Karpas-422 (cell line): ENCODE measurements around the gene PTPN13. TPM values are rescaled to one million over a fixed set of nuclear protein-coding genes. Genes with fewer than 3 reads are reported as not detected.
A peak's percentile ranks its signal among the peaks of the same experiment; 100 is the strongest.
"Not testable (repeated sequence)": the region's sequence is repeated elsewhere in the genome, so short reads cannot be mapped to it uniquely, and the experiment has no call there.

Experiments
- DNase-seq: peaks from one replicate; pipeline ENCODE4 v3.0.0-alpha.2; 2015
- H2AFZ ChIP-seq: fragments of 200-600 bp; sonication (generic); 2 replicates; pipeline ENCODE4 v1.6.1; 2014; ENCODE audit warnings: antibody characterized with exemption, low read length, mixed read lengths
- H3K27ac ChIP-seq: fragments of 200-600 bp; sonication (generic); 2 replicates; pipeline ENCODE4 v1.5.1; 2014; ENCODE audit warnings: mild to moderate bottlenecking, low read length, moderate library complexity
- H3K27me3 ChIP-seq: fragments of 200-600 bp; sonication (generic); 2 replicates; pipeline ENCODE4 v1.6.1; 2014; ENCODE audit warnings: low read length, mixed read lengths
- H3K36me3 ChIP-seq: fragments of 200-600 bp; sonication (generic); 2 replicates; pipeline ENCODE4 v1.6.1; 2014; ENCODE audit warnings: low read length, mixed read lengths; ENCODE audit not compliant: insufficient read depth
- H3K4me1 ChIP-seq: fragments of 200-600 bp; sonication (generic); 2 replicates; pipeline ENCODE4 v1.6.1; 2014; ENCODE audit warnings: mild to moderate bottlenecking, low read length, mixed read lengths
- H3K4me2 ChIP-seq: fragments of 200-600 bp; sonication (generic); 2 replicates; pipeline ENCODE4 v1.6.1; 2014; ENCODE audit warnings: low read length, low read depth, mild to moderate bottlenecking; ENCODE audit not compliant: poor library complexity, severe bottlenecking
- H3K4me3 ChIP-seq: fragments of 200-600 bp; sonication (generic); 2 replicates; pipeline ENCODE4 v1.5.1; 2014; ENCODE audit warnings: mild to moderate bottlenecking, antibody characterized with exemption, low read length, mixed read lengths
- H3K79me2 ChIP-seq: fragments of 200-600 bp; sonication (generic); 2 replicates; pipeline ENCODE4 v1.6.1; 2014; ENCODE audit warnings: mild to moderate bottlenecking, low read length, mixed read lengths
- H3K9ac ChIP-seq: fragments of 200-600 bp; sonication (generic); 2 replicates; pipeline ENCODE4 v1.6.0; 2014; ENCODE audit warnings: low read length
- H3K9me2 ChIP-seq: fragments of 200-600 bp; sonication (generic), shearing (Covaris generic); replicated peaks from 2 replicates; pipeline ENCODE4 v1.6.0; 2014; ENCODE audit warnings: mild to moderate bottlenecking, low read length, moderate library complexity; ENCODE audit not compliant: insufficient read depth
- H3K9me3 ChIP-seq: fragments of 300-700, 200-600 bp; sonication (generic); 2 replicates; pipeline ENCODE4 v1.6.1; 2014; ENCODE audit warnings: low read length, mixed read lengths
- H4K20me1 ChIP-seq: fragments of 200-600 bp; sonication (generic); 2 replicates; pipeline ENCODE4 v1.6.1; 2014; ENCODE audit warnings: mild to moderate bottlenecking, antibody characterized with exemption, low read length, low read depth; ENCODE audit not compliant: insufficient read depth
- total RNA-seq: library from RNA; depleted of rRNA; stranded (reverse); fragments of >200 nt; shearing (Covaris generic); gene quantifications from 2 replicates; pipeline ENCODE4 v1.2.3, GENCODE V29; 2014; ENCODE audit warnings: low replicate concordance

Gene PTPN13
- total RNA-seq, 1 experiment from 2014 or later: not detected

DNA sequence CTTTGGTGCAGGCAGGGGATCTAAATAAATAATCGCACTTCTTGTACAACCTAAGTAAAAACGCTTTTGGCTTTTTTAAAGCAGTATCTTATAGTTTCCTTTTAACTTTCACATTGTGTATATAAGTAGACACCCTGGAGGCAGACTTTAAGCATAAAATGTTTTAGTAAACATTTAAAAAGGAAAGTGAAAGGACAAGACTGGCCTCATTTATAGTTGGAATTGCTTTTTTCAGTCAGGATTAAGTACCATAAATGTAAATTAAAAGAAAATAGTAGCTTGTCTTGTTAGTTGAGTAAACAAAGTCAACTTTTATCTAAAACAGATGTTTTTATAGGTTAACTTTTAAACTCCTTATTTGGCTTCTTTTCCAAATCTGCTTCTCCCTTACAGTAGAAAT lies 39.7 kb downstream of the PTPN13 start:
- Histone ChIP-seq H3K79me2 (no peaks in the 10 kb centered on the region), H3K4me1 (no peaks in the 10 kb centered on the region), H4K20me1 (no peaks in the 10 kb centered on the region), H3K9me3 (no peaks in the 10 kb centered on the region), H3K9me2 (no peaks in the 10 kb centered on the region), H2AFZ (no peak overlapping the region), H3K36me3 (no peaks in the 10 kb centered on the region), H3K9ac (no peak overlapping the region), H3K4me3 (no peak overlapping the region), H3K27me3 (no peaks in the 10 kb centered on the region), H3K4me2 (no peak overlapping the region), H3K27ac (no peak overlapping the region)
- no peak for DNase-seq

DNA sequence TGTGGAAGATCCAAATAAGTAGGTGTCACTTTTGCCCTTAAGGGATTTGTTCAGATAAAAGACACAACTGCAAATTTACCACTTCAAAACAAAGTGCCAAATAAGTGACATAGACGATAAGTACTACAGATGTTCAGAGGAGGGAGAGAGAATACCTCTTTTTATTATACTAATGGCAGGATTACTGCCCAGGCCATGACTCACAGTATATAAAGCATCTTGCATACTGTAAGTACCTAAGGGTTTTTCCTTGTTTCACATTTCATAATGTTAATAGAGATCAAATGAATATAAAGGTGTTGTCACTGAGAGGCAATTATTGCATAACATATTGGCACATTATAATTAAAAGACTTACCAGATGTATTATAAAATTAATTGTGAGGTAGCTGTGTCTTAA lies 46.4 kb downstream of the PTPN13 start:
- Histone ChIP-seq H3K27me3 (no peaks in the 10 kb centered on the region), H3K79me2 (no peaks in the 10 kb centered on the region), H3K9ac (no peak overlapping the region), H3K4me3 (no peak overlapping the region), H3K9me2 (no peaks in the 10 kb centered on the region), H3K4me1 (no peaks in the 10 kb centered on the region), H3K27ac (no peak overlapping the region), H3K36me3 (no peaks in the 10 kb centered on the region), H3K4me2 (no peak overlapping the region), H4K20me1 (no peaks in the 10 kb centered on the region), H2AFZ (no peak overlapping the region), H3K9me3 (no peaks in the 10 kb centered on the region)
- no peak for DNase-seq

DNA sequence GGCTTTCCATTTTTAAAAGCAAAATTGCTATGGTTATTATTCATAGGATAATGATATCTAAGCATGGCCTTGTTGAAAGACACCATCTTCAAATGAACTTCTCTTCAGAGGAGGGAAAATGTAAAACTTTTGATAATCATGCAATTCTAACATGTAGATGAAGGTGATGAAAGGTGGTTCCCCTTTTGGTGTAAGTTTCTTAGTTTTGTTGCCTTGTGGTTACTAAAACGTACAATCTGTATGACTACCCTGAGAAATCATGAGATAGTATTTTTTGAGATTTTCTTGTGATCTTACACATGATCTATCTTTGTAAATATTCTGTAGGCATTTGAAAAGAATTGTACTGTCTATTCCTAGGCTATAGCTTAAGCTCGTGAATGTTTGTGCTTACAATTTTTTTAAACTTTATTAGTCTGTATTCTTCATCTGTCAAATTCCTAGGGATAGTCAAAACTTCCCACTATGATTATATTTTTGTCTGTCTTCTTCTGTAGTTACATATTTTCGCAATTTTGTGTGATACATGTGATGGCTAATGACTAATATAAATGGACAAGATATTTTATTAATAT lies 47.5 kb downstream of the PTPN13 start:
- no peak overlapping the region for H3K4me3 ChIP-seq
- H3K4me1 ChIP-seq: no peaks in the 10 kb centered on the region
- H3K9ac ChIP-seq: no peak overlapping the region
- H3K9me3 ChIP-seq: no peaks in the 10 kb centered on the region
- H3K79me2 ChIP-seq: no peaks in the 10 kb centered on the region
- no peaks in the 10 kb centered on the region for H3K9me2 ChIP-seq
- H3K27ac ChIP-seq: no peak overlapping the region
- H2AFZ ChIP-seq: peak overlapping the region; percentile 16; the same call in 1 of the 2 replicates
- H3K36me3 ChIP-seq: no peaks in the 10 kb centered on the region
- no peaks in the 10 kb centered on the region for H4K20me1 ChIP-seq
- H3K27me3 ChIP-seq: no peaks in the 10 kb centered on the region
- no peak overlapping the region for H3K4me2 ChIP-seq
- no peak for DNase-seq

DNA sequence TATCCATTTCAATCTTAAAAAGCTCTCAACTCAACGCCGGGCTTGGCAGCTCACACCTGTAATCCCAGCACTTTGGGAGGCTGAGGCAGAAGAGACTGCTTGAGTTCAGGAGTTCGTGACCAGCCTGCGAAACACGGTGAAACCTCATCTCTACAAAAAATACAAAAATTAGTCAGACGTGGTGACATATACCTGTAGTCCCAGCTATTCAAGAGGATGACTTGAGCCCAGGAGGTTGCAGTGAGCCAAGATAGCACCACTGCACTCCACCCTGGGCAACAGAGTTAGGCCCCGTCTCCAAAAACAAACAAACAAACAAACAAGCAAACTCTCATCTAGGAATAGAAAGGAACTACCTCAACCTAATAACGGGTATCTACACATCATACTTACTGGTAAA lies 50.8 kb downstream of the PTPN13 start:
- Histone ChIP-seq H3K27ac (no peak overlapping the region), H3K4me2 (no peak overlapping the region), H2AFZ (no peak overlapping the region), H3K79me2 (no peaks in the 10 kb centered on the region), H3K9ac (no peak overlapping the region), H3K27me3 (no peaks in the 10 kb centered on the region), H3K4me1 (no peaks in the 10 kb centered on the region), H3K9me2 (no peaks in the 10 kb centered on the region), H4K20me1 (no peaks in the 10 kb centered on the region), H3K36me3 (no peaks in the 10 kb centered on the region), H3K4me3 (no peak overlapping the region), H3K9me3 (no peaks in the 10 kb centered on the region)
- no peak for DNase-seq

DNA sequence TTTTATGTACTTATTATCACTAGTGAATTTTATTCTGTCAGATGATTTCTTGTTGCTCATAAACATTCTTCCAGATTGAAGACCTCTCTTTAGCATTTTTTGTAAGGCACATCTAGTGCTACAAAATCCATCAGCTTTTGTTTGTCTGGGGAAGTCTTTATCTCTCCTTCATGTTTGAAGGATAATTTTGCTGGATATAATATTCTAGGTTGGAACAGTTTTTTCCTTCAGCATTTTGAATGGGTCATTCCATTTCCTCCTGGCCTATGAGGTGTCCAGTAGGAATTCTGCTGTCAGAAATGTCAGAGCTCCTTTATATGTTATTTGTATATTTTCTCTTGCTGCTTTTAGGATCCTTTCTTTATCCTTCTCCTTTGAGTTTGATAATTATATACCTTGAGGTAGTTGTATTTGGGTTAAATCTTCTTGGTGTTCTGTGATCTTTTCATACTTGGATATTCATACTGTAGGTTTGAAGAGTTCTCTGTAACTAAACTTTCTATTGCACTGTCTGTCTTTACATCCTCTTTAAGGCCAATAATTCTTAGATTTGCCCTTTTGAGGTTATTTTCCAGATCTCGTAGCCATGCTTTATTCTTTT lies 58.3 kb downstream of the PTPN13 start:
- Histone ChIP-seq H3K36me3 (no peaks in the 10 kb centered on the region), H3K4me1 (no peaks in the 10 kb centered on the region), H3K9ac (no peak overlapping the region), H3K27ac (no peak overlapping the region), H3K4me2 (no peak overlapping the region), H3K4me3 (no peak overlapping the region), H3K9me2 (no peaks in the 10 kb centered on the region), H3K9me3 (peaks cover 6% of the 10 kb centered on the region; the same call in 1 of the 2 replicates), H3K27me3 (peaks cover 2% of the 10 kb centered on the region; the same call in 1 of the 2 replicates), H3K79me2 (no peaks in the 10 kb centered on the region), H2AFZ (no peak overlapping the region), H4K20me1 (no peaks in the 10 kb centered on the region)
- no peak for DNase-seq

DNA sequence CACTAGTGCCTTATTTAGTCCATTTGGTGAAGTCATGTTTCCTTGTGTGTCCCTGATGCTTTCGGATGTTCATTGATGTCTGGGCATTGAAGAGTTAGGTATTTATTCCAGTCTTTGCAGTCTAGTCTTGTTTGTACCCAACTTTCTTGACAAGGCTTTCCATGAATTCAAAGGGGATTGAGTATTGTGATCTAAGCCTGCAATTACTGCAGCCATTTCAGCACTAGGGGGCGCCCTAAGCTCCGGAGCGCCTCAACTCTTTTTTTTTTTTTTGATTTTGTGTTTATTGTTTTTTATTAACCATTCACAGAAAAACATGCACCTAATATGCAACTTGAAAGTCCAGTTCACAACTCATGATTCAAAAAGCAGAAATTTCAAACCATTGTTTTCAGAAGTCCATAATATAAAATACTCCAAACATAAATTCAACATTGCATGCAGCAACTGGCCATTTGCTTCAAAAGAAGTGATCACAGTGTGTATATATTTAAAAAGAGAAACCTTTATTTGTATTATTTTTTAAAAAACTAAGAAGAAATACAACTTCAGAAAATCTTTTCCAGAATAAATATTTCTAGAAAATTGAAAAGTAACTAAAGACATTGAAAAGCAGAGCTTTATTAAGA lies 59.2 kb downstream of the PTPN13 start:
- no peak overlapping the region for H3K27ac ChIP-seq
- peak; percentile 81 for DNase-seq
- H3K79me2 ChIP-seq: no peaks in the 10 kb centered on the region
- H3K9me3 ChIP-seq: peaks cover 6% of the 10 kb centered on the region; the same call in 1 of the 2 replicates
- no peak overlapping the region for H3K9ac ChIP-seq
- no peak overlapping the region for H2AFZ ChIP-seq
- H3K36me3 ChIP-seq: no peaks in the 10 kb centered on the region
- no peaks in the 10 kb centered on the region for H3K4me1 ChIP-seq
- H3K27me3 ChIP-seq: peaks cover 2% of the 10 kb centered on the region; the same call in 1 of the 2 replicates
- no peak overlapping the region for H3K4me2 ChIP-seq
- no peaks in the 10 kb centered on the region for H3K9me2 ChIP-seq
- no peaks in the 10 kb centered on the region for H4K20me1 ChIP-seq
- H3K4me3 ChIP-seq: no peak overlapping the region

DNA sequence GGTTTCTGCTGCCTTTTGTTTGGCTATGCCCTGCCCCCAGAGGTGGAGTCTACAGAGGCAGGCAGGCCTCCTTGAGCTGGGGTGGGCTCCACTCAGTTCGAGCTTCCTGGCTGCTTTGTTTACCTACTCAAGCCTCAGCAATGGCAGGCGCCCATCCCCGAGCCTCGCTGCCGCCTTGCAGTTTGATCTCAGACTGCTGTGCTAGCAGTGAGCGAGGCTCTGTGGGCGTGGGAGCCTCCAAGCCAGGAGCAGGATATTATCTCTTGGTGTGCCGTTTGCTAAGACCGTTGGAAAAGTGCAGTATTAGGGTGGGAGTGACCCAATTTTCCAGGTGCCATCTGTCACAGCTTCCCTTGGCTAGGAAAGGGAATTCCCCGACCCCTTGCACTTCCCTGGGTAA lies 62.7 kb downstream of the PTPN13 start:
- H3K4me2 ChIP-seq, H3K79me2 ChIP-seq, H3K4me1 ChIP-seq, H3K27ac ChIP-seq, DNase-seq, H2AFZ ChIP-seq, H3K9me3 ChIP-seq, H3K36me3 ChIP-seq, H4K20me1 ChIP-seq, H3K27me3 ChIP-seq, H3K9me2 ChIP-seq, H3K9ac ChIP-seq, H3K4me3 ChIP-seq: not testable (repeated sequence)

DNA sequence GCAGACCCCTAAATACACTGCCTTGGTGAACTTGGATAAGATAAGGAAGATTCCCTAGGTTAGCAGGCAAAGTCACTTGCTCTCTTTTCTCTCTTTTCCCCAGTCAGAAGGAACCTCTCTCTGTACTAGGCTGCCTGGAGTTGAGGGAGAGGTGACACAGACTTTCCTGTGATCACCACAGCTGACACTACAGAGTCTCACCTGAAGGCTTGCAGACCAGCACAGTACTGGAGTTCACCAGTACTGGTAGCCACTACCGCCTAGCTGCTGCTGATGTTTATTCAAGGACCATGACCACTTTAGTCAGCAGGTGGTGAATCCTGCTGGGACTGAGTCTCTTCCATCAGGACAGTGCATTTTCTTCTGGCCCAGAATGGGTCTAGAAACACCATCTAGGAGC lies 63.3 kb downstream of the PTPN13 start:
- Histone ChIP-seq H3K79me2 (no peaks in the 10 kb centered on the region), H3K27me3 (no peaks in the 10 kb centered on the region), H4K20me1 (no peaks in the 10 kb centered on the region), H3K9ac (no peak overlapping the region), H3K4me3 (no peak overlapping the region), H3K36me3 (no peaks in the 10 kb centered on the region), H3K27ac (no peak overlapping the region), H3K9me2 (no peaks in the 10 kb centered on the region), H3K4me2 (no peak overlapping the region), H2AFZ (no peak overlapping the region), H3K4me1 (no peaks in the 10 kb centered on the region), H3K9me3 (peaks cover 6% of the 10 kb centered on the region; the same call in 1 of the 2 replicates)
- DNase-seq: no peak
